Adrenal gland (tissue), 12 donors: ENCODE measurements around the gene SOCS2. TPM values are rescaled to one million over a fixed set of nuclear protein-coding genes. Genes with fewer than 3 reads are reported as not detected.

Experiments
- polyA plus RNA-seq, 3 donors: library from polyadenylated mRNA; stranded (reverse); fragments of 200-250 nt in 2 of 3; fragments of 350-450 nt in 1 of 3; fragmentation: Illumina TruSeq in 1 of 3; extraction: RNeasy Lipid Tissue Mini Kit (QIAGEN cat#74804) in 1 of 3; gene quantifications; one replicate each; pipeline ENCODE4 v1.2.3, GENCODE V29; 2013 to 2014
- total RNA-seq, 9 donors: library from RNA; depleted of rRNA in 4 of 9; stranded (reverse); fragments of >200 nt in 4 of 9; fragments of 120-200 nt in 1 of 9; fragmentation: NEBNext Ultra II Directional in 1 of 9; extraction: Animal tissue kit (Norgen Biotek cat#: 25700) in 1 of 9; gene quantifications; one replicate each; pipeline versions ENCODE4 v1.1.0 to v1.2.4, GENCODE V29; 2013 to 2023
- donor health status: healthy with polysubstance abuse.
- donor health status: Bipolar disorder and iron deficiency.
- donor health status: DM: yes; HTN: yes; CAD: no.
- donor health status: DM: no; HTN: no; CAD: no.
- donor health status: DM: no; HTN: no; CAD: no.
- donor health status: DM: yes; HTN: yes; CAD: no.

The SOCS2 gene
- total and polyA plus RNA-seq, 12 donors, result 28.2 to 66.4 (median 43.6) TPM

Other genes with a start within 250 kb of the SOCS2 start
- 100 to 1,000 TPM in 7 of 9 donors, 10 to 100 TPM in 2; 52.9 to 195 (median 138) TPM for gene NUDT4, start 194.8 kb upstream of the SOCS2 start, total RNA-seq
- gene NUDT4, start 194.8 kb upstream of the SOCS2 start, polyA plus RNA-seq, result 100 to 1,000 TPM in 1 of 3 donors, 10 to 100 TPM in 2; 23.0 to 175 (median 29.6) TPM
- 100 to 1,000 TPM in 2 of 9 donors, 10 to 100 TPM in 7; 22.1 to 117 (median 78.5) TPM for gene UBE2N, start 130.7 kb upstream of the SOCS2 start, total RNA-seq
- 100 to 1,000 TPM in 1 of 3 donors, 10 to 100 TPM in 2; 36.4 to 186 (median 53.1) TPM for gene UBE2N, start 130.7 kb upstream of the SOCS2 start, polyA plus RNA-seq
- gene MRPL42, start 105.2 kb upstream of the SOCS2 start, total RNA-seq, result 100 to 1,000 TPM in 3 of 9 donors, 10 to 100 TPM in 6; 44.4 to 131 (median 85.5) TPM
- gene MRPL42, start 105.2 kb upstream of the SOCS2 start, polyA plus RNA-seq, result 100 to 1,000 TPM in 1 of 3 donors, 10 to 100 TPM in 2; 21.9 to 106 (median 29.0) TPM
- gene CRADD, start 104.7 kb downstream of the SOCS2 start, total RNA-seq, result 10 to 100 TPM; 27.4 to 70.1 (median 41.4) TPM
- 10 to 100 TPM in 2 of 3 donors, 1 to 10 TPM in 1; 7.3 to 29.6 (median 14.6) TPM for gene CRADD, start 104.7 kb downstream of the SOCS2 start, polyA plus RNA-seq